ENCODE data around the gene LRBA.

The LRBA gene

GRCh38 chr4:150479657-150480056 is 535.4 kb downstream of the LRBA start:
- DNase-seq: no peak

GRCh38 chr4:150477869-150478268 is 537.2 kb downstream of the LRBA start:
- no peak for DNase-seq

GRCh38 chr4:150476776-150477175 is 538.3 kb downstream of the LRBA start:
- no peak for DNase-seq

- no peak for DNase-seq
These were observed 539.3 kb downstream of the LRBA start for GRCh38 chr4:150475763-150476162.

GRCh38 chr4:150464523-150464922 is 550.6 kb downstream of the LRBA start:
- no peak for DNase-seq

GRCh38 chr4:150462743-150463142 is 552.3 kb downstream of the LRBA start:
- no peak for DNase-seq

GRCh38 chr4:150461957-150462356 is 553.1 kb downstream of the LRBA start:
- DNase-seq: no peak

GRCh38 chr4:150457802-150458201 is 557.3 kb downstream of the LRBA start:
- DNase-seq: peak; percentile 21

- DNase-seq: no peak
These were observed 563.2 kb downstream of the LRBA start for GRCh38 chr4:150451883-150452282.

GRCh38 chr4:150447356-150447755 is 567.7 kb downstream of the LRBA start:
- peak; percentile 81 for DNase-seq

GRCh38 chr4:150439451-150439933 is 575.6 kb downstream of the LRBA start:
- DNase-seq: no peak

- peak; percentile 8 for DNase-seq
These were observed 578.3 kb downstream of the LRBA start for GRCh38 chr4:150436598-150437370.

GRCh38 chr4:150431221-150431620 is 583.9 kb downstream of the LRBA start:
- DNase-seq: no peak

GRCh38 chr4:150425161-150425560 is 589.9 kb downstream of the LRBA start:
- DNase-seq: peak; percentile 37

GRCh38 chr4:150423503-150423902 is 591.6 kb downstream of the LRBA start:
- DNase-seq: no peak

- no peak for DNase-seq
These were observed 592.0 kb downstream of the LRBA start for GRCh38 chr4:150423074-150423473.

- no peak for DNase-seq
These were observed 593.5 kb downstream of the LRBA start for GRCh38 chr4:150421612-150422011.

- no peak for DNase-seq
These were observed 595.1 kb downstream of the LRBA start for GRCh38 chr4:150419939-150420338.

- peak; percentile 64 for DNase-seq
These were observed 596.2 kb downstream of the LRBA start for GRCh38 chr4:150418757-150419410.

- DNase-seq: no peak
These were observed 599.9 kb downstream of the LRBA start for GRCh38 chr4:150415213-150415612.

- DNase-seq: peak; percentile 67
These were observed 603.6 kb downstream of the LRBA start for GRCh38 chr4:150411520-150411919.

GRCh38 chr4:150402871-150403272 is 612.2 kb downstream of the LRBA start:
- DNase-seq: peak; percentile 58

GRCh38 chr4:150401083-150401687 is 613.9 kb downstream of the LRBA start:
- no peak for DNase-seq

GRCh38 chr4:150395872-150396271 is 619.2 kb downstream of the LRBA start:
- DNase-seq: no peak
